Measurements from ENCODE around the gene YIPF4.
A peak's percentile ranks its signal among the peaks of the same experiment; 100 is the strongest.

GRCh38 chr2:32356681-32357317 is 79.1 kb downstream of the YIPF4 start, which contains the start of gene BIRC6:
- TF ChIP-seq CTCF (IDR thresholded peaks at IDR 0.05) = peak in 1 of 6 experiments; percentile 48
- peak; percentile 75 to 96 for TF ChIP-seq POLR2A (IDR thresholded peaks at IDR 0.05)

Measured in adrenal gland (tissue), 5 donors.